ENCODE measurements around the gene HPGDS. TPM values are rescaled to one million over a fixed set of nuclear protein-coding genes. Genes with fewer than 3 reads are reported as not detected.

Gene HPGDS
- total and polyA plus RNA-seq, 2 experiments from 2014 or later, result not detected

GRCh38 chr4:94267037-94267436 is 75.6 kb downstream of the HPGDS start:
- no peak overlapping the region for H3K4me2 ChIP-seq
- DNase-seq (ENCODE audit: low spot score), result no peak
- no peak overlapping the region for H3K4me3 Mint-ChIP-seq
- H3K27me3 Mint-ChIP-seq (ENCODE audit: insufficient read depth, low read depth, poor library complexity), result no peaks in the 10 kb centered on the region
- no peaks in the 10 kb centered on the region for H3K4me1 Mint-ChIP-seq
- H3K27ac Mint-ChIP-seq, result no peak overlapping the region
- H3K36me3 Mint-ChIP-seq (ENCODE audit: low read depth), result peaks cover 29% of the 10 kb centered on the region
- no peak overlapping the region for H2AFZ ChIP-seq
- no peaks in the 10 kb centered on the region for H3K4me1 ChIP-seq (ENCODE audit: insufficient read depth)
- H3K4me3 ChIP-seq, result no peak overlapping the region
- no peaks in the 10 kb centered on the region for H4K20me1 ChIP-seq (replicated peaks; ENCODE audit: insufficient read depth)
- no peak overlapping the region for H3K27ac ChIP-seq (ENCODE audit: low read depth)
- H3K27me3 ChIP-seq (ENCODE audit: insufficient read depth), result no peaks in the 10 kb centered on the region
- H3F3A ChIP-seq (replicated peaks; ENCODE audit: low read depth), result no peaks in the 10 kb centered on the region
- no peaks in the 10 kb centered on the region for H3K9me2 ChIP-seq (ENCODE audit: insufficient read depth)
- H3K9me3 Mint-ChIP-seq, result no peaks in the 10 kb centered on the region
- H3K79me2 ChIP-seq (replicated peaks; ENCODE audit: insufficient read depth), result no peaks in the 10 kb centered on the region
- H3K36me3 ChIP-seq (ENCODE audit: insufficient read depth), result peaks cover 4% of the 10 kb centered on the region; the same call in 1 of the 2 replicates
- no peak for TF ChIP-seq ETS1 (IDR thresholded peaks at IDR 0.05)
- TF ChIP-seq NANOG (IDR thresholded peaks at IDR 0.05; ENCODE audit: borderline replicate concordance), result no peak
- TF ChIP-seq JUNB (IDR thresholded peaks at IDR 0.05; ENCODE audit: unreplicated experiment), result no peak
- TF ChIP-seq EZH2 (IDR thresholded peaks at IDR 0.05; ENCODE audit: low read depth, unreplicated experiment), result no peak
- TF ChIP-seq ZNF331 (CRISPR knock-in tag; IDR thresholded peaks at IDR 0.05; ENCODE audit: low read depth), result no peak
- no peak for TF ChIP-seq CREB1 (CRISPR knock-in tag; IDR thresholded peaks at IDR 0.05; ENCODE audit: low read depth)
- TF ChIP-seq REST (IDR thresholded peaks at IDR 0.05; ENCODE audit: unreplicated experiment), result no peak
- no peak for TF ChIP-seq POLR2AphosphoS5 (IDR thresholded peaks at IDR 0.05; ENCODE audit: low read depth)
- no peak for TF ChIP-seq ZNF114 (CRISPR knock-in tag; IDR thresholded peaks at IDR 0.05)
- no peak for TF ChIP-seq STAT1 (IDR thresholded peaks at IDR 0.05; ENCODE audit: unreplicated experiment)
- no peak for TF ChIP-seq CTCF (conservative IDR thresholded peaks at IDR 0.05; ENCODE audit: low read depth in 2 of 2)
- TF ChIP-seq ZNF462 (CRISPR knock-in tag; IDR thresholded peaks at IDR 0.05), result no peak
- TF ChIP-seq EZH2phosphoT487 (IDR thresholded peaks at IDR 0.05; ENCODE audit: unreplicated experiment), result no peak
- ATAC-seq, result no peak

Data from GM23338 (cell line).